Testis (tissue), 3 donors: ENCODE data around the gene BEAN1. TPM values are rescaled to one million over a fixed set of nuclear protein-coding genes. Genes with fewer than 3 reads are reported as not detected.
"Not testable (repeated sequence)": the region's sequence is repeated elsewhere in the genome, so short reads cannot be mapped to it uniquely, and the experiment has no call there.

Experiments used
- DNase-seq: peaks from one replicate; pipeline ENCODE4 v3.0.0-alpha.2; 2019
- H3K27ac ChIP-seq, 2 donors: fragments of 200-600 bp; sonication (generic); one replicate each; pipeline ENCODE4 v1.5.1; 2019
- H3K27me3 ChIP-seq: fragments of 200-600 bp; sonication (generic); one replicate; pipeline ENCODE4 v1.5.1; 2019
- H3K36me3 ChIP-seq: fragments of 200-600 bp; sonication (generic); one replicate; pipeline ENCODE4 v1.5.1; 2017; ENCODE audit warnings: low read depth; ENCODE audit errors: missing control alignments
- H3K4me1 ChIP-seq: fragments of 200-600 bp; sonication (generic); one replicate; pipeline ENCODE4 v1.5.1; 2019
- H3K4me3 ChIP-seq, 2 donors: fragments of 200-600 bp; sonication (generic); one replicate each; pipeline ENCODE4 v1.5.1; 2017 to 2019
- H3K9me3 ChIP-seq: fragments of 200-600 bp; sonication (generic); one replicate; pipeline ENCODE4 v1.5.1; 2017
- CTCF ChIP-seq, 3 experiments: fragments of 450-650 bp in 2 of 3; fragments of 200-600 bp in 1 of 3; sonication (generic) in 1 of 3; IDR thresholded peaks; one replicate each; pipeline ENCODE4 v1.5.1; 2016 to 2019; ENCODE audit warnings: antibody characterized with exemption in 3 of 3, mild to moderate bottlenecking in 2 of 3, moderate library complexity in 1 of 3
- POLR2A ChIP-seq: fragments of 450-650 bp; IDR thresholded peaks from one replicate; pipeline ENCODE4 v1.6.1; 2017; ENCODE audit warnings: antibody characterized with exemption, mild to moderate bottlenecking, moderate library complexity
- WGBS, 2 donors: methylation state at CpG; one replicate each; pipeline ENCODE4 v1.1.5; 2018; 5-methylcytosine and 5-hydroxymethylcytosine counted together
- intact Hi-C: fragments of 100-400 bp; cut with DNase I; formaldehyde crosslinking; loops from one replicate; pipeline ENCODE4 v1.15.1; 2023; ENCODE audit warnings: low total_unique reads
- polyA plus RNA-seq: library from polyadenylated mRNA; stranded (reverse); fragments of 350-450 nt; fragmentation: Illumina TruSeq; extraction: RNeasy Lipid Tissue Mini Kit (QIAGEN cat#74804); gene quantifications from one replicate; pipeline ENCODE4 v1.2.3, GENCODE V29; 2014; ENCODE audit warnings: low read depth, low replicate concordance; ENCODE audit not compliant: insufficient read depth
- total RNA-seq, 2 donors: library from RNA; depleted of rRNA; stranded (reverse); fragments of >200 nt; gene quantifications; one replicate each; pipeline ENCODE4 v1.2.3, GENCODE V29; 2016

The BEAN1 gene
- total and polyA plus RNA-seq, 3 donors from 2014 or later, result 4.2 to 18.0 (median 6.1) TPM

DNA sequence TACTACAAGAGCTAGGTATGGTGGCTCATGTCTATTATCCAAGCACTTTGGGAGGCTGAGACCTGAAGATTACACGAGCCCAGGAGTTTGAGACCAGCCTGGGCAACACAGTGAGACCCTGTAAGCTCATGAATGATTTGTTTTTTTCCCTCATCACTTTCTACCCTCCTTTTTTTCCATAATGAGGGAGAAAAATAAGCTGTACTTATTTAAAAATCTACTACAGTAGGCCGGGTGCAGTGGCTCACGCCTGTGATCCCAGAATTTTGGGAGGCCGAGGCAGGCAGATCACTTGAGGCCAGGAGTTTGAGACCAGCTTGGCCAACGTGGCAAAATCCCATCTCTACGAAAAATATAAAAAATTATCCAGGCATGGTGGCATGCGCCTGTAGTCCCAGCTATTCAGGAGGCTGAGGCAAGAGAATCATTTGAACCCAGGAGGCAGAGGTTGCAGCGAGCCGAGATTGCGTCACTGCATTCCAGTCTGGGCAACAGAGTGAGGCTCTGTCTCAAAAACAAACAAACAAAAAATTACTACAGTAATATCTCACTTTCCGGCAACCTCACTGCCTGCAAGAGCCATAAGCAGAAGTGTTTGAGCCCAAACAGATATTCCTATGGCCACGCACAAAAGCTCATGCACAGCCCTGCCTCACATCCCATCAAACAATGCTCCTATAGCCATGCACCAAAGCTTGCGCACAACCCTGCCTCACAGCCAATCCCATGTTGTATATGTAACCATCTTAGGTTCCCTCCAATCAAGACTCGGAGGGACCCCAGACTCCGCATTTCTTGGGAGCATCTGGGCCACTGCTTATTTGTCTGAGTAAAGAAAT, 85.4 kb downstream of the BEAN1 start:
- intact Hi-C loops, result no loop called here
- no peaks in the 10 kb centered on the region for H3K36me3 ChIP-seq
- no peaks in the 10 kb centered on the region for H3K9me3 ChIP-seq
- H3K27ac ChIP-seq, result peak overlapping the region in 1 of 2 donors; percentile 75
- peaks cover 27% of the 10 kb centered on the region for H3K4me1 ChIP-seq
- H3K27me3 ChIP-seq, result no peaks in the 10 kb centered on the region
- no peak for TF ChIP-seq CTCF (IDR thresholded peaks at IDR 0.05)
- no peak for TF ChIP-seq POLR2A
- no peak for DNase-seq
- WGBS, 2 donors, result 86 to 87% methylated on average over 15 of the region's 15 CpGs
- H3K4me3 ChIP-seq, result no peak overlapping the region

DNA sequence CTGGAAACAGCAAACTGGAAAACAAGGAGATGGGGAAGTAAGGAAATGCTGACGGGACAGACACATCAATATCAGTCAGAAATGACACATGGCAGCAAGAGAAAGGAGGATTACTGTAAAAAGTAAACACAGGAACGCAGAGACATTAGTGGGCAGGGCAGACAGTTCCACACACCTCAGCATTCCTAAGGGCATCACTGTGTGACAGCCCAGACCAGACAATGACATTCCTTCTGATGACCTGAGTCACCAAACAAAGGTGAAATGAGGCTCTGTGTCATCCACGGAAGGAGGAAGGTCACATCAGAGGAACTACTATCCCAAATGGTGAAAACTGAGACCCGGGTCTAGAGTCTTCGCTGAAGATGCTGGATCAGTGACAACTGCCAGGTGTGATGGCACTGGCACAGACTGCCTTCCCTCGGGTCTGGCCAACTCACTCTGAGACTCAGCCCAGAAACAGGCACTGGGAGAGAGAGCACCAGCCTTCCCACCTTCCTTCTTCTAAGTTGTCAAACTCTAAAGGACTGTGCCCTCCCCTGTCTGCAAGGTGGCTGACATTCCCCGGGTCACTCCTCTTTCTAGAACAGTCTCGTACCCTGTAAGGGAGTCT, 86.1 kb downstream of the BEAN1 start:
- Histone ChIP-seq H3K36me3 (no peaks in the 10 kb centered on the region), H3K27me3 (no peaks in the 10 kb centered on the region), H3K9me3 (no peaks in the 10 kb centered on the region), H3K4me3 (no peak overlapping the region), H3K4me1 (peaks cover 33% of the 10 kb centered on the region), H3K27ac (no peak overlapping the region)
- DNase-seq, result no peak
- TF ChIP-seq POLR2A, result no peak
- no peak for TF ChIP-seq CTCF (IDR thresholded peaks at IDR 0.05)
- intact Hi-C loops, result no loop called here
- WGBS, 2 donors, result 78 to 91% methylated on average over 8 of the region's 8 CpGs

DNA sequence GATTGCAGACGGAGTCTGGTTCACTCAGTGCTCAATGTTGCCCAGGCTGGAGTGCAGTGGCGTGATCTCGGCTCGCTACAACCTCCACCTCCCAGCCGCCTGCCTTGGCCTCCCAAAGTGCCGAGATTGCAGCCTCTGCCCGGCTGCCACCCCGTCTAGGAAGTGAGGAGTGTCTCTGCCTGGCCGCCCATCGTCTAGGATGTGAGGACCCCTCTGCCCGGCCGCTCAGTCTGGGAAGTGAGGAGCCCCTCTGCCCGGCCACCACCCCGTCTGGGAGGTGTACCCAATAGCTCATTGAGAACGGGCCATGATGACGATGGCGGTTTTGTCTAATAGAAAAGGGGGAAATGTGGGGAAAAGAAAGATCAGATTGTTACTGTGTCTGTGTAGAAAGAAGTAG, 87.3 kb downstream of the BEAN1 start:
- WGBS, 2 donors, result 88 to 95% methylated on average over 7 to 13 of the region's 17 CpGs
- H3K27me3 ChIP-seq, DNase-seq: not testable (repeated sequence)

GRCh38 chr16:66514980-66515595, 88.0 kb downstream of the BEAN1 start:
- H3K4me1 ChIP-seq, result peaks cover 33% of the 10 kb centered on the region
- H3K27ac ChIP-seq, H3K27me3 ChIP-seq, DNase-seq, H3K4me3 ChIP-seq, H3K9me3 ChIP-seq, intact Hi-C loops, H3K36me3 ChIP-seq: not testable (repeated sequence)
- 91 to 94% methylated on average over 10 of the region's 10 CpGs for WGBS, 2 donors

More for the DNA sequence above, 87.3 kb downstream of the BEAN1 start:
- H3K4me3 ChIP-seq, H3K27ac ChIP-seq, intact Hi-C loops, H3K9me3 ChIP-seq, H3K36me3 ChIP-seq: not testable (repeated sequence)
- peaks cover 33% of the 10 kb centered on the region for H3K4me1 ChIP-seq

DNA sequence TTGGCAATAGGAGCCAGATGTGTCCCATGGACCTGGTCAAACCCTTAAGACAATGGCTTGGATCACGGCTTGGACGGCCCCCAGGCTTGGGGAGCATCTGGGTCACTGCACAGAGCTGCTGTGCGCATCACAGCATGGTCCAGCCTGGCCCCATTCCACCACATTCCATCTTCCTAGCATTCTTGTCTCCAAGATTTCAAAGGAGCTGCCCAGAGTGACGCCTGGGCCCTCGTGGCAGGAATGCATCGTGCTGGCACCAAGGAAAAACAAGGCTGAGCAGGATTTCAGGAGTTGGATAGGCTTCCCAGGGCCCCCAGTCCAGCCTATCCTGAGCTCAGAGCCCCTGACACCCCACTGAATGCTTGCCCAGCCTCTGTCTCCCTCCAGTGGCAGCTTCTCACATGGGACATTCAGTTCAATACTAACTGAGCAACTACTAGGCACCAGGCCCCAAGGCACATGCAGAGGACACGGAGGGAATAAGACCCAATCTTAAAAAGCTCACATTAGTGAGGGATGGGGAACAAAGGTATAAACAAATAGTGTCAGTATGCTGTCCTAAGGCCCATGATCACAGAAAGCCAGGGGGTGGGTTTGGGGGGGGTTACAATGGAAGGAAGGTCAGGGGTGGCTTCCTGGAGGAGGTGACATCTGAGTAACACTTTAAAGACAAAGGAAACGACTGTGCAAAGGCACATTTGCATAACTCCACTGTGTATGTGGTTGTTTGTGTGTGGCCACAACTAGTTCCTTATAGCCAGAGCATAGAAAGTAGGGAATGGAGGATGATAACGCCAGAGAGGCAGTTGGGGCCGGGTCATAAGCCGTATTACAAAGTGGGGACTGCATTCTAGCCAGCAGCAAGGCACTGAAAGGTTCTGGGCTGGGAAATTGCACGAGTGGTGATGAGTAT, 88.8 kb downstream of the BEAN1 start:
- intact Hi-C loops, result no loop called here
- DNase-seq, result no peak
- Histone ChIP-seq H3K36me3 (no peaks in the 10 kb centered on the region), H3K27ac (peak overlapping the region; percentile 2 to 89), H3K9me3 (no peaks in the 10 kb centered on the region), H3K4me1 (peaks cover 32% of the 10 kb centered on the region), H3K27me3 (no peaks in the 10 kb centered on the region), H3K4me3 (no peak overlapping the region)
- TF ChIP-seq CTCF (IDR thresholded peaks at IDR 0.05), result no peak
- WGBS, 2 donors, result 68 to 71% methylated on average over 9 to 12 of the region's 12 CpGs
